Right lobe of liver (tissue), 4 donors: ENCODE results near the gene NENF.

Source experiments
- CTCF ChIP-seq, 4 donors: fragments of 200-600 bp in 3 of 4; fragments of 450-650 bp in 1 of 4; IDR thresholded peaks; one replicate each; pipeline versions ENCODE4 v1.5.1 to v1.8.0; 2016 to 2022; ENCODE audit warnings: antibody characterized with exemption in 4 of 4, mild to moderate bottlenecking in 2 of 4
- POLR2A ChIP-seq: fragments of 450-650 bp; IDR thresholded peaks from one replicate; pipeline ENCODE4 v1.6.1; 2017; ENCODE audit warnings: antibody characterized with exemption, mild to moderate bottlenecking
- donor health status: DM: no; HTN: no; CAD: no.
- donor health status: DM: no; HTN: no; CAD: no.
- donor health status: DM: no; HTN: yes; CAD: no.

- TF ChIP-seq CTCF (IDR thresholded peaks at IDR 0.05): no peak
- TF ChIP-seq POLR2A: no peak
Observed at GRCh38 chr1:212489284-212489859, 56.7 kb downstream of the NENF start.
